Measurements from ENCODE around the gene SLC25A25.
A peak's percentile ranks its signal among the peaks of the same experiment; 100 is the strongest.
"Not testable (repeated sequence)": the region's sequence is repeated elsewhere in the genome, so short reads cannot be mapped to it uniquely, and the experiment has no call there.

The SLC25A25 gene

GRCh38 chr9:128051932-128052709 is 15.9 kb upstream of the SLC25A25 start:
- no peak for DNase-seq (ENCODE audit: low spot score)

GRCh38 chr9:128053560-128053959 is 14.5 kb upstream of the SLC25A25 start:
- DNase-seq (ENCODE audit: low spot score): no peak

- no peak for DNase-seq (ENCODE audit: low spot score)
Measured at GRCh38 chr9:128054087-128054486, 13.9 kb upstream of the SLC25A25 start.

- DNase-seq (ENCODE audit: low spot score): no peak
Measured at GRCh38 chr9:128055344-128056040, 12.5 kb upstream of the SLC25A25 start.

GRCh38 chr9:128056086-128056485 is 11.9 kb upstream of the SLC25A25 start:
- DNase-seq (ENCODE audit: low spot score): no peak

GRCh38 chr9:128056887-128057723 is 10.9 kb upstream of the SLC25A25 start:
- DNase-seq (ENCODE audit: low spot score): no peak

GRCh38 chr9:128057724-128058409 is 10.2 kb upstream of the SLC25A25 start:
- no peak for DNase-seq (ENCODE audit: low spot score)

- no peak for DNase-seq (ENCODE audit: low spot score)
Measured at GRCh38 chr9:128059365-128059983, 8.6 kb upstream of the SLC25A25 start.

- no peak for DNase-seq (ENCODE audit: low spot score)
Measured at GRCh38 chr9:128061275-128061960, 6.6 kb upstream of the SLC25A25 start.

GRCh38 chr9:128062279-128062678 is 5.8 kb upstream of the SLC25A25 start:
- no peak for DNase-seq (ENCODE audit: low spot score)

- no peak for DNase-seq (ENCODE audit: low spot score)
Measured at GRCh38 chr9:128062846-128063831, 4.9 kb upstream of the SLC25A25 start.

- DNase-seq (ENCODE audit: low spot score): no peak
Measured at GRCh38 chr9:128065907-128066712, 1.9 kb upstream of the SLC25A25 start.

GRCh38 chr9:128066713-128067644 is 1.1 kb upstream of the SLC25A25 start, which contains the start of gene NAIF1:
Gene NAIF1, minus strand, starts transcription at chr9:128067320. Its CDS starts 219 bp downstream, at chr9:128067101.
- DNase-seq (ENCODE audit: low spot score): peak; percentile 99

- no peak for DNase-seq (ENCODE audit: low spot score)
Measured at GRCh38 chr9:128068386-128069205, 564 bp downstream of the SLC25A25 start.

GRCh38 chr9:128070874-128071273 is 2.8 kb downstream of the SLC25A25 start:
- no peak for DNase-seq (ENCODE audit: low spot score)

- DNase-seq (ENCODE audit: low spot score): not testable (repeated sequence)
Measured at GRCh38 chr9:128071475-128071874, 3.4 kb downstream of the SLC25A25 start.
